H1 (cell line): Measurements from ENCODE around the gene C5orf24. TPM values are rescaled to one million over a fixed set of nuclear protein-coding genes. Genes with fewer than 3 reads are reported as not detected.

Experiments used
- CTCF ChIA-PET: fragments of 300-600 bp; sonication (Branson Sonifier 250); formaldehyde crosslinking; loops from one replicate; lab custom pipeline; 2021; ENCODE audit not compliant: partially characterized antibody; lab: Charles Lee
- POLR2A ChIA-PET: fragments of 300-600 bp; sonication (Branson Sonifier 250); formaldehyde crosslinking; loops from one replicate; lab custom pipeline; 2021; ENCODE audit warnings: inconsistent platforms; ENCODE audit not compliant: partially characterized antibody; lab: Charles Lee
- DNase-seq, 2 experiments: peaks; one replicate each; pipeline versions ENCODE4 v3.0.0 to v3.0.0-alpha.2; 2010 to 2022; ENCODE audit warnings: low spot score in 2 of 2, low read depth in 1 of 2, mixed read lengths in 1 of 2
- FAIRE-seq: peaks from 2 replicates; lab custom pipeline; 2011; peaks lifted over from hg19 to GRCh38; lab: Jason Lieb, UNC
- H2AFZ ChIP-seq: 2 replicates; pipeline ENCODE4 v1.8.1; 2012; ENCODE audit warnings: low read length, inconsistent platforms
- H2AK5ac ChIP-seq: 2 replicates; pipeline ENCODE4 v1.6.1; 2013; ENCODE audit warnings: low read depth, low read length
- H2BK120ac ChIP-seq: replicated peaks from 2 replicates; pipeline ENCODE3; 2013; ENCODE audit warnings: low read depth, low read length, inconsistent platforms
- H2BK12ac ChIP-seq: 2 replicates; pipeline ENCODE4 v1.6.1; 2013; ENCODE audit warnings: low read depth, low read length
- H2BK15ac ChIP-seq: 2 replicates; pipeline ENCODE4 v1.6.1; 2013; ENCODE audit warnings: low read length
- H2BK20ac ChIP-seq: 2 replicates; pipeline ENCODE4 v1.6.1; 2013; ENCODE audit warnings: low read length
- H2BK5ac ChIP-seq: 2 replicates; pipeline ENCODE4 v1.6.1; 2013; ENCODE audit warnings: low read depth, low read length
- H3K14ac ChIP-seq: 2 replicates; pipeline ENCODE4 v1.6.1; 2013; ENCODE audit warnings: inconsistent platforms; ENCODE audit not compliant: insufficient read length
- H3K18ac ChIP-seq: 2 replicates; pipeline ENCODE4 v1.6.1; 2013; ENCODE audit warnings: low read length; ENCODE audit errors: extremely low read depth
- H3K23ac ChIP-seq: 2 replicates; pipeline ENCODE4 v1.6.1; 2013; ENCODE audit warnings: inconsistent platforms; ENCODE audit not compliant: insufficient read length
- H3K23me2 ChIP-seq: 2 replicates; pipeline ENCODE4 v1.6.1; 2013; ENCODE audit warnings: low read depth, low read length
- H3K27ac ChIP-seq: 2 replicates; pipeline ENCODE4 v1.6.1; 2011; ENCODE audit warnings: low read depth, low read length, inconsistent platforms
- H3K27me3 ChIP-seq, 4 experiments: replicated peaks in 1 of 4; 1 replicate in 1 of 4; 2 replicates in 3 of 4; pipeline versions ENCODE4 v1.6.1 to v1.8.1; 2011 to 2013; ENCODE audit warnings: low read length in 3 of 4, mild to moderate bottlenecking in 3 of 4, inconsistent platforms in 2 of 4, mixed read lengths in 2 of 4, moderate library complexity in 1 of 4; ENCODE audit not compliant: control insufficient read depth in 3 of 4, insufficient read depth in 3 of 4; ENCODE audit errors: extremely low read depth in 1 of 4
- H3K36me3 ChIP-seq, 4 experiments: 2 replicates each; pipeline versions ENCODE4 v1.6.1 to v1.8.1; 2011 to 2013; ENCODE audit warnings: mild to moderate bottlenecking in 4 of 4, low read length in 3 of 4, moderate library complexity in 2 of 4, control low read depth in 1 of 4, inconsistent platforms in 1 of 4; ENCODE audit not compliant: insufficient read depth in 4 of 4, control insufficient read depth in 2 of 4
- H3K4ac ChIP-seq: replicated peaks from 2 replicates; pipeline ENCODE3; 2013; ENCODE audit warnings: low read length, low read depth, mixed read lengths, inconsistent platforms; ENCODE audit not compliant: insufficient read length
- H3K4me1 ChIP-seq, 4 experiments: replicated peaks in 1 of 4; 1 replicate in 1 of 4; 2 replicates in 3 of 4; pipeline versions ENCODE4 v1.6.1 to v1.8.1; 2011 to 2013; ENCODE audit warnings: low read length in 3 of 4, inconsistent platforms in 2 of 4, mixed read lengths in 1 of 4; ENCODE audit not compliant: insufficient read depth in 4 of 4, control insufficient read depth in 3 of 4
- H3K4me2 ChIP-seq, 2 experiments: 2 replicates each; pipeline versions ENCODE4 v1.6.1 to v1.8.1; 2011 to 2013; ENCODE audit warnings: low read depth in 2 of 2, low read length in 2 of 2, control low read depth in 1 of 2, inconsistent platforms in 1 of 2, mild to moderate bottlenecking in 1 of 2; ENCODE audit not compliant: insufficient read depth in 1 of 2
- H3K4me3 ChIP-seq, 4 experiments: fragments of 200-600, 300-600 bp in 1 of 4; sonication (generic), shearing (Covaris generic), sonication (Bioruptor Twin) in 1 of 4; 2 replicates each; pipeline versions ENCODE4 v1.5.1 to v1.8.1; 2011 to 2016; ENCODE audit warnings: low read length in 4 of 4, low read depth in 3 of 4, control low read depth in 2 of 4, inconsistent platforms in 2 of 4, mild to moderate bottlenecking in 2 of 4, mixed read lengths in 1 of 4, moderate library complexity in 1 of 4; ENCODE audit not compliant: insufficient read depth in 2 of 4; ENCODE audit errors: extremely low read depth in 1 of 4
- H3K56ac ChIP-seq: replicated peaks from 2 replicates; pipeline ENCODE3; 2013; ENCODE audit warnings: low read depth, mild to moderate bottlenecking, mixed read lengths, low read length, inconsistent platforms; ENCODE audit not compliant: insufficient read length
- H3K79me1 ChIP-seq: 2 replicates; pipeline ENCODE4 v1.6.1; 2013; ENCODE audit warnings: low read depth, low read length, control low read depth
- H3K79me2 ChIP-seq, 2 experiments: 2 replicates each; pipeline versions ENCODE4 v1.6.1 to v1.8.1; 2012 to 2013; ENCODE audit warnings: low read length in 2 of 2, mild to moderate bottlenecking in 2 of 2, inconsistent platforms in 1 of 2; ENCODE audit not compliant: insufficient read depth in 2 of 2, control insufficient read depth in 1 of 2
- H3K9ac ChIP-seq, 4 experiments: replicated peaks in 1 of 4; 1 replicate in 1 of 4; 2 replicates in 3 of 4; pipeline versions ENCODE4 v1.6.1 to v1.8.1; 2011 to 2013; ENCODE audit warnings: low read depth in 3 of 4, low read length in 3 of 4, control low read depth in 2 of 4, mild to moderate bottlenecking in 2 of 4, moderate library complexity in 2 of 4, inconsistent platforms in 1 of 4; ENCODE audit errors: extremely low read depth in 1 of 4
- H3K9me3 ChIP-seq, 2 experiments: 2 replicates each; pipeline versions ENCODE4 v1.6.1 to v1.8.1; 2012 to 2013; ENCODE audit warnings: mild to moderate bottlenecking in 2 of 2, moderate library complexity in 2 of 2, control low read depth in 1 of 2, inconsistent platforms in 1 of 2, low read depth in 1 of 2, low read length in 1 of 2, mixed read lengths in 1 of 2; ENCODE audit not compliant: insufficient read depth in 2 of 2
- H4K20me1 ChIP-seq, 2 experiments: replicated peaks in 1 of 2; 2 replicates each; pipeline versions ENCODE3 to v1.8.1; 2011 to 2013; ENCODE audit warnings: inconsistent platforms in 2 of 2, low read length in 2 of 2, mild to moderate bottlenecking in 1 of 2; ENCODE audit not compliant: insufficient read depth in 2 of 2, control insufficient read depth in 1 of 2
- H4K5ac ChIP-seq: 2 replicates; pipeline ENCODE4 v1.6.1; 2013; ENCODE audit warnings: low read length, low read depth, mixed read lengths, inconsistent platforms; ENCODE audit not compliant: insufficient read length
- H4K8ac ChIP-seq: 2 replicates; pipeline ENCODE4 v1.8.0; 2013; ENCODE audit warnings: mild to moderate bottlenecking, moderate library complexity, low read length, inconsistent platforms; ENCODE audit not compliant: insufficient read depth; ENCODE audit errors: extremely low read depth
- H4K91ac ChIP-seq: replicated peaks from 2 replicates; pipeline ENCODE3; 2013; ENCODE audit warnings: low read length, mixed read lengths, inconsistent platforms; ENCODE audit not compliant: insufficient read length
- CTCF ChIP-seq, 3 experiments: IDR thresholded peaks; 1 replicate in 2 of 3; 2 replicates in 1 of 3; pipeline versions ENCODE4 v1.5.1 to v1.6.1; 2011; ENCODE audit warnings: low read length in 3 of 3, mild to moderate bottlenecking in 3 of 3, inconsistent platforms in 2 of 3, low read depth in 1 of 3, moderate library complexity in 1 of 3; ENCODE audit not compliant: insufficient read depth in 1 of 3; ENCODE audit errors: control extremely low read depth in 1 of 3
- JUN ChIP-seq: IDR thresholded peaks from 2 replicates; pipeline ENCODE4 v1.6.1; 2011; ENCODE audit warnings: low read depth, mild to moderate bottlenecking, improper control_type of control experiment, low read length
- MAFK ChIP-seq: IDR thresholded peaks from 2 replicates; pipeline ENCODE4 v1.6.1; 2012; ENCODE audit warnings: low read depth, mild to moderate bottlenecking, improper control_type of control experiment, low read length
- POLR2A ChIP-seq, 2 experiments: IDR thresholded peaks; 1 replicate in 1 of 2; 2 replicates in 1 of 2; pipeline ENCODE4 v1.6.1; 2011; ENCODE audit warnings: low read depth in 2 of 2, low read length in 2 of 2, mild to moderate bottlenecking in 2 of 2; ENCODE audit errors: control extremely low read depth in 1 of 2
- POLR2AphosphoS5 ChIP-seq: IDR thresholded peaks from 2 replicates; pipeline ENCODE4 v1.6.1; 2011; ENCODE audit warnings: low read depth, low read length
- POU5F1 ChIP-seq: IDR thresholded peaks from 2 replicates; pipeline ENCODE4 v1.6.1; 2011; ENCODE audit warnings: low read depth, mild to moderate bottlenecking, low read length, moderate library complexity
- RAD21 ChIP-seq, 2 experiments: IDR thresholded peaks in 1 of 2; conservative IDR thresholded peaks in 1 of 2; 2 replicates each; pipeline ENCODE4 v1.6.1; 2011; ENCODE audit warnings: low read depth in 2 of 2, low read length in 2 of 2, improper control_type of control experiment in 1 of 2, inconsistent platforms in 1 of 2, mild to moderate bottlenecking in 1 of 2, moderate library complexity in 1 of 2
- SRF ChIP-seq: IDR thresholded peaks from 2 replicates; pipeline ENCODE4 v1.6.1; 2011; ENCODE audit warnings: mild to moderate bottlenecking, low read depth, low read length, moderate library complexity
- USF2 ChIP-seq: IDR thresholded peaks from 2 replicates; pipeline ENCODE4 v1.6.1; 2011; ENCODE audit warnings: low read length, improper control_type of control experiment
- WGBS, 2 experiments: shearing (Covaris generic) in 1 of 2; methylation state at CpG; one replicate each; pipeline versions ENCODE4 v1.1.6 to v1.1.7; 2013 to 2015; ENCODE audit warnings: low lambda C conversion rate in 2 of 2, mixed read lengths in 2 of 2, inconsistent platforms in 1 of 2, low coverage in 1 of 2, missing lambda C conversion rate in 1 of 2; ENCODE audit not compliant: insufficient replicate concordance in 2 of 2, insufficient coverage in 1 of 2, insufficient read length in 1 of 2; ENCODE audit errors: extremely low coverage in 1 of 2, missing lambda C conversion rate in 1 of 2; 5-methylcytosine and 5-hydroxymethylcytosine counted together
- polyA plus RNA-seq, 7 experiments: library from polyadenylated mRNA; depleted of rRNA in 3 of 7; stranded (reverse) in 5 of 7; unstranded in 2 of 7; fragments of >200 nt in 5 of 7; fragments of 200-250 nt in 2 of 7; gene quantifications; 1 replicate in 5 of 7; 2 replicates in 1 of 7; 4 replicates in 1 of 7; pipeline versions ENCODE4 v1.2.1 to v1.2.3, GENCODE V29; 2011 to 2013; ENCODE audit warnings: missing spikeins in 2 of 7, mixed read lengths in 2 of 7
- total RNA-seq: library from RNA; stranded (reverse); fragmentation: NEBNext Ultra II Directional; extraction: Animal tissue kit (Norgen Biotek cat#: 25700); gene quantifications from 2 replicates; pipeline ENCODE4 v1.2.1, GENCODE V29; 2021
- TF ChIP-seq, protein P1 (sequence below): IDR thresholded peaks from 2 replicates; pipeline ENCODE4 v1.6.1; 2012; ENCODE audit warnings: inconsistent platforms

The C5orf24 gene
- total and polyA plus RNA-seq, 2 of the 8 experiments (the other 6 are each of a cell fraction or from before 2014, with no cell fraction given) = 11.1 to 20.2 TPM

- Histone ChIP-seq H4K8ac (no peak overlapping the region), H2AFZ (no peak overlapping the region), H4K20me1 (no peaks in the 10 kb centered on the region), H3K14ac (no peak overlapping the region), H2AK5ac (no peak overlapping the region), H2BK12ac (no peak overlapping the region), H3K23ac (no peak overlapping the region), H2BK5ac (no peak overlapping the region), H3K27me3 (no peaks in the 10 kb centered on the region), H3K56ac (no peak overlapping the region), H3K36me3 (peaks cover 0 to 38% (median 10%) of the 10 kb centered on the region in 4 experiments; a peak in 6 of 8 replicates), H3K27ac (no peak overlapping the region), H3K9me3 (no peaks in the 10 kb centered on the region), H3K4me1 (no peaks in the 10 kb centered on the region), H4K91ac (no peak overlapping the region), H3K4me2 (no peak overlapping the region), H3K79me2 (no peaks in the 10 kb centered on the region), H3K23me2 (no peaks in the 10 kb centered on the region), H3K18ac (no peak overlapping the region), H3K4me3 (no peak overlapping the region), H3K9ac (no peak overlapping the region), H2BK15ac (no peak overlapping the region), H3K4ac (no peak overlapping the region), H2BK120ac (no peak overlapping the region), H2BK20ac (no peak overlapping the region), H4K5ac (no peak overlapping the region), H3K79me1 (no peaks in the 10 kb centered on the region)
- ChIA-PET POLR2A (interaction anchor here (1.5 to 3.1 kb wide), 2 partner anchors 10 to 15 kb away, joined by 4 to 14 read pairs; partner anchors contain the start of gene C5orf24), CTCF (interaction anchor here (0.7 to 2.0 kb wide), 4 partner anchors 16 to 258 kb away, joined by 3 to 5 read pairs (median 4); partner anchors contain the start of gene PCBD2)
- WGBS, 2 experiments = 97% methylated on average over 2 of the region's 2 CpGs; no CpG with 5 or more reads in 1 of the 2 experiments
- no peak for TF ChIP-seq MAFK
- no peak for TF ChIP-seq USF2
- TF ChIP-seq CTCF (IDR thresholded peaks at IDR 0.05; ENCODE audit: control extremely low read depth in 1 of 3, insufficient read depth in 1 of 3, low read depth in 1 of 3, low read length in 3 of 3) = no peak
- no peak for TF ChIP-seq POLR2AphosphoS5
- TF ChIP-seq, protein P1, sequence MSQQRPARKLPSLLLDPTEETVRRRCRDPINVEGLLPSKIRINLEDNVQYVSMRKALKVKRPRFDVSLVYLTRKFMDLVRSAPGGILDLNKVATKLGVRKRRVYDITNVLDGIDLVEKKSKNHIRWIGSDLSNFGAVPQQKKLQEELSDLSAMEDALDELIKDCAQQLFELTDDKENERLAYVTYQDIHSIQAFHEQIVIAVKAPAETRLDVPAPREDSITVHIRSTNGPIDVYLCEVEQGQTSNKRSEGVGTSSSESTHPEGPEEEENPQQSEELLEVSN = no peak
- TF ChIP-seq RAD21 (IDR thresholded peaks at IDR 0.05 in 1 of 2, conservative IDR thresholded peaks at IDR 0.05 in 1 of 2; ENCODE audit: low read depth in 2 of 2, low read length in 2 of 2) = no peak
- TF ChIP-seq POLR2A (IDR thresholded peaks at IDR 0.05; ENCODE audit: control extremely low read depth in 1 of 2, low read depth in 2 of 2, low read length in 2 of 2) = no peak
- no peak for TF ChIP-seq SRF
- no peak for TF ChIP-seq JUN
- no peak for TF ChIP-seq POU5F1
- DNase-seq (no peak), FAIRE-seq (no peak)
These were observed 10.1 kb upstream of the C5orf24 start for GRCh38 chr5:134835623-134836022.
